MM.1S (cell line): ENCODE results near the gene CCNT2.

Experiments
- EZH2 ChIP-seq: fragments of 300-600 bp; sonication (generic); optimal IDR thresholded peaks from 2 replicates; pipeline ENCODE3; 2017; ENCODE audit warnings: low read depth, mild to moderate bottlenecking, antibody characterized with exemption, low read length, mixed read lengths
- TF ChIP-seq, protein P1 (sequence below): fragments of 300-600 bp; sonication (generic); IDR thresholded peaks from 2 replicates; pipeline ENCODE4 v1.5.1; 2016; ENCODE audit warnings: antibody characterized with exemption, low read length, mixed read lengths

DNA sequence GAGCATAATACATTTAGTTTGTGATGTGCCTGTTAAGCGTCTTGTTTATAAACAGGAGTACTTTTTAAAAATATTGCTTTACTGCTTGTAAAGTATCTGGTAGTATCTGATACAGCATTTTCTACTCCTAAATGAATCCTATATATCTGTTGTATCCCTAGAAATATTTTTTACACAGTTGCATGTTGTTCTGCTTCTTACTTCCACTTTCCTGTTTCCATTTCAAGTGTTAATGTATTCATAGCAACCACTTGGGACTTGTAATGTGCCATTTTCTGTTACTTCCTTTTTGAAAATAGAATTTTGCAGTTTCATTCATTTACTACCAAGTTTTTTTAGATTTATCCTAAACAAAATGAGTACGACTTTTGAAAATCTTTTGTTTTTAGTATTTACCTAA lies 24.9 kb downstream of the CCNT2 start:
- TF ChIP-seq, protein P1, sequence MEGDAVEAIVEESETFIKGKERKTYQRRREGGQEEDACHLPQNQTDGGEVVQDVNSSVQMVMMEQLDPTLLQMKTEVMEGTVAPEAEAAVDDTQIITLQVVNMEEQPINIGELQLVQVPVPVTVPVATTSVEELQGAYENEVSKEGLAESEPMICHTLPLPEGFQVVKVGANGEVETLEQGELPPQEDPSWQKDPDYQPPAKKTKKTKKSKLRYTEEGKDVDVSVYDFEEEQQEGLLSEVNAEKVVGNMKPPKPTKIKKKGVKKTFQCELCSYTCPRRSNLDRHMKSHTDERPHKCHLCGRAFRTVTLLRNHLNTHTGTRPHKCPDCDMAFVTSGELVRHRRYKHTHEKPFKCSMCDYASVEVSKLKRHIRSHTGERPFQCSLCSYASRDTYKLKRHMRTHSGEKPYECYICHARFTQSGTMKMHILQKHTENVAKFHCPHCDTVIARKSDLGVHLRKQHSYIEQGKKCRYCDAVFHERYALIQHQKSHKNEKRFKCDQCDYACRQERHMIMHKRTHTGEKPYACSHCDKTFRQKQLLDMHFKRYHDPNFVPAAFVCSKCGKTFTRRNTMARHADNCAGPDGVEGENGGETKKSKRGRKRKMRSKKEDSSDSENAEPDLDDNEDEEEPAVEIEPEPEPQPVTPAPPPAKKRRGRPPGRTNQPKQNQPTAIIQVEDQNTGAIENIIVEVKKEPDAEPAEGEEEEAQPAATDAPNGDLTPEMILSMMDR: no peak
- no peak for TF ChIP-seq EZH2
